NCI-H1694 (cell line): Measurements from ENCODE around the gene PRM3.

Experiments
- DNase-seq: peaks from one replicate; lab custom pipeline; 2025; lab: John Stamatoyannopoulos, UW

The PRM3 gene, protein sequence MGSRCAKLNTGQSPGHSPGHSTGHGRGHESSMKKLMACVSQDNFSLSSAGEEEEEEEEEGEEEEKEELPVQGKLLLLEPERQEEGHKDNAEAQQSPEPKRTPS

DNA sequence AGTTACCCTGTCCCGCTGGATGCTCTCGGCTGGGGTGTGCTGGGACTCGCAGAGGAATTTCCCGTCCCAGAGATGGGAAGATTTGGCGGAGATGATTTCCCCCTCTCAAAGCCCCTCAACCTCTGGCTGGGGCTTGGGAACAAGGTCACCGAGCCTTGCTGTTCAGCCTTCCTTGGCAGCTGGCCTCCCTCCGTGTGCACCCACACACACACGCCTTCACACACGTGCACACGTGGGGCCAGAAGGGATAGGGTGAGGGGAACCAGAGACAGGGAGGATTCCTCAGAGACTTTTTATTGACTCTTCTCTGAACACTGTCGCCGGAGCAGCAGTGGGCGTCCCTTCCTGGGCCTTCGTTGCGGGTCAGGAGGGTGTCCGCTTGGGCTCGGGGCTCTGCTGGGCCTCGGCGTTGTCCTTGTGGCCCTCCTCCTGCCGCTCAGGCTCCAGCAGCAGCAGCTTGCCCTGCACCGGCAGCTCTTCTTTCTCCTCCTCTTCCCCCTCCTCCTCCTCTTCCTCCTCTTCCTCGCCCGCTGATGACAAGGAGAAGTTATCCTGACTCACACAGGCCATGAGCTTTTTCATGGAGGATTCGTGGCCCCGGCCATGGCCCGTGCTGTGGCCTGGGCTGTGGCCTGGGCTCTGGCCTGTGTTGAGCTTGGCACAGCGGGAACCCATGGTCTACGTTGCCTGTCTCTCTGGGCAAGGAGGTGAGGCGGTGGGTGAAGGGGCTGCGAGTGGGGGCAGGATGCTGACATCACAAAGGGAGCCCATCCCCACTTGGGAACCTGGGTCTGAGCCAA, at the start of gene PRM3:
TSS of gene PRM3 (minus strand) at position 709 of the 800 bp plus-strand sequence. CDS start at position 675, 34 bp downstream.
- no peak for DNase-seq

DNA sequence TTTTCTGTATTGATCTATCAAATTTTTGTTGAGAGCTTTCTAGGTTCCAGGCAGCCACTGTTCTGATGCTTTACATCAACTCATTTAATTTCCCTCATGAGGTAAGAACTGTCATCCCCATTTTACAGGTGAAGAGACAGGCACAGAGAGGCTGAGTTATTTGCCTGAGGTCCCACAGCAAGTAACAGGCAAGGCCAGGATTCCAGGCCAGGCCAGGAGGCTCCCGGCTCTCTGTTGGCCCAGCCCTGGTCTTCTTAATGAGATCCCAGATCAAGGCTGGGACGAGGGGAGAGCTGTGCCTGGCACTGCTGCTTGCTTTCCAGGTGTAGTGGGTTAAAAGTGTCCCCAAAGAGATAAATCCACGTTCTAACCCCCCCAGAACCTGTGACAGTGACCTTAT, 49.4 kb upstream of the PRM3 start:
- DNase-seq, result no peak

DNA sequence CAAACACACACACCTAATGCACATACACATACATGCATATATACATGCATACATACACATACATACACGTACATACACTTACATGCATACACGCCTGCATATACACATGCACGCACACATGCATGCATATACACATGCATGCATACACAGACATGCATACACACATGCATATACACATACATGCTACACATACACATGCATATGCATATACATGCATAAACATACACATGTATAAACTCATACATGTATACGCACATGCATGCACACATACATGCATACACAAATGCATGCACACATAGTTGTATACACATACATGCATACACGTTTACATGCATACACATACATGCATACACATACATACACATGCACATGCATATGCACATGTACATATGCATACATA, 48.2 kb upstream of the PRM3 start:
- no peak for DNase-seq

DNA sequence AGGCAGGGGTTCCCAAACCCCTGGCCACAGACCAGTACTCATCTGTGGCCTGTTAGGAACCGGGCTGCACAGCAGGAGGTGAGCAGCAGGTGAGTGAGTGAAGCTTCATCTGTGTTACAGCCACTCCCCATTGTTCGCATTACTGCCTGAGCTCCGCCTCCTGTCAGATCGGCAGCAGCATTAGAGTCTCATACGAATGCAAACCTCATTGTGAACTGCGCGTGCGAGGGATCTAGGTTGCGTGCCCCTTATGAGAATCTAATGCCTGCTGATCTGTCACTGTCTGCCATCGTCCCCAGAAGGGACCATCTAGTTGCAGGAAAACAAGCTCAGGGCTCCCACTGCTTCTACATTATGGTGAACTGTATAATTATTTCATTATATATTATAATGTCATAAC, 46.7 kb upstream of the PRM3 start:
- DNase-seq, result no peak

DNA sequence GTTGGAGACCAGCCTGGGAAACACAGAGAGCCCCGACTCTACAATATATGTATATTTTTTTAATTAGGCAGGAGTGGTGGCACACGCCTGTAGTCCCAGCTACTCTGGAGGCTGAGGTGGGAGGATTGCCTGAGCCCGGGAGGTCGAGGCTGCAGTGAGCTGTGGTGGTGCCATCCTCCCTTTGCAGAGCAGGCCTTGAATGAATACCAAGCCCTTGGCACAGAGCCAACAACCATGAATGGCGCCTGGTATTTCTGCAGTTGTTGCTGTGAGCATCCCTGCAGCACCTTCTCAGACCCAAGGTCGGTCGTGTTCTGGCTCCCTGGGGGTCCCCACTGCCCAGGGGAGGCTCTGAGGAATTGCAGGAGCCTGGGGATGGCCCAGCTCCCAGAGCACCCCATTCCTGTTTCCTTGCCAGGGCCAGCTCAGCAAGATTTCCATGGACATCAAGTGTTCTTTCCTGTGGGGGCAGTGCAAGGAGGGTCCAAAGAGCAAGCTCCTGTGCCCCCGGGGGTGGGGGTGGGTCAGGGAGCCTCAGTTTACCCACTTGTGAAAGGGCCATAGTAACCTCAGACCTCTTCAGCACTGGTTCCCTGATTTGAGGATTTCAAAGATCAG, 46.2 kb upstream of the PRM3 start:
- DNase-seq, result no peak

DNA sequence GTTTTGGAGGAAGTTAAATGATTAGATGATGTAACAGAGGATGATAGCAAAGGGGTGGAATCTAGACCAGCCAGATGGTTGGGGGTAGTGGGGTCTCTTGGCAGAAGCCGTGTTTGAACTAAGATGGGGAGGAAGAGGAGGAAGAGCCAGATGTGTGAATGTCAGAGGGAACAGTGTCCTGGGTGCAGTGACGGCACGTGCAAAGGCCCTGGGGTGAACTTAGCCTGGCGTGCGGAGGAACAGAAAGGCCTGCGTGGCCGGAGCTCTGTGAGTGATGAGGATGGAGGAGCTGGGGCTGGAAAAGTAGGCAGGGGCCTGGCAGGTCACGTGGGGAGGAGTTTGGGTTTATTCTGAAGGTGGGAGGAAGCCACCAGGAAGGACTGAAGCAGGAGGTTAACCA, 45.4 kb upstream of the PRM3 start:
- no peak for DNase-seq

DNA sequence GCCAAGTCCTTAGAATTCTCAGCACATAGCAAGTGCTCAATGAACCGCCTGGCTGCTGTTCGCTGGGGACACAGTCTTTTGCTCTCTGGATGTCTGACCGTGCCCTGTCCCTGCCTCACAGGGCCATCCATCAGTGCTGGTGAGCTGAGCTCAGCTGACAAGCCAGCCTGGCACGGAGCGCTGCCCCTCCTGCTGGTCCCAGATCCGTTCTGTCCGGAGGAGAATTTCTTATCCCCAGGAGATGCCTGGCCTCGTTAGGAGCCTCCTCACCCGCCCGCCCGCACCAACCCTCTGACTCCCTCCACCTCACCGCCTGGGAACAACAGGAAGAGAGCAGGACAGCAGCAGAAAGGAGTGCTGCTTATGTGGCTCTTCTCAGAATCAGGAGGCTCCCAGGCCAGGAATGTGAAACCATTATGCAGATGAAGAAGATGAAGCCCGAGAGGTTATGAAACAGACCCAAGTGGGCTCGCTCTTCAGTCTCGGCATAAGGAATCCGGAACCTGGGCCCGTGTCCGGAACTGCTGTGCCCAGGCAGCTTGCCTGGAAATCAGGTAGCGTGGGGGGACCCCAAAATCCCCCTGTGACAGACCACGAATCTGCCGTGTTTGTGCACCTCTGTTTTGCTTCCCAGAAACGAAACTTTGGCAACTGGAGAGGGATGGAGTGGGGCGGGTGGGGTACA, 43.0 kb upstream of the PRM3 start:
- no peak for DNase-seq

DNA sequence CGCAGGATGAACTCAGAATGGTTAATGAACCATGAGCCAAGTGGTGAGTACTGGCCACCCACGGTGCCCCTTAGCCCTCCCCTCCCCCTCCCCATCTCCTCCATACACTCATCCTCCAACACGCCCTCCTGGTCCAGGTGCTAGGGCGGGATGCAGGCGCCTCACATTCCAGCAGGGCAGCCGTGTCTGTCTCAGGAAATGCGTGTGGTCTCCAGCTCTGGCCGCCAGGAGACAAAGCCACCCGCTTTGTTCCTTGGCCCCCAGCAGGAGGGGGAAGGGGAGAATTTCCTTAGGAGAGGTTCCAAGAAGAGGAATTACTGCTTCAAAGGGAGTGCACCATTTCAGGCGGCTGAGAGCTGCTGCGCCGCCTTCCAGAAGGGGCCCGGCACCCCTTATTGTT, 42.1 kb upstream of the PRM3 start:
- DNase-seq, result no peak

DNA sequence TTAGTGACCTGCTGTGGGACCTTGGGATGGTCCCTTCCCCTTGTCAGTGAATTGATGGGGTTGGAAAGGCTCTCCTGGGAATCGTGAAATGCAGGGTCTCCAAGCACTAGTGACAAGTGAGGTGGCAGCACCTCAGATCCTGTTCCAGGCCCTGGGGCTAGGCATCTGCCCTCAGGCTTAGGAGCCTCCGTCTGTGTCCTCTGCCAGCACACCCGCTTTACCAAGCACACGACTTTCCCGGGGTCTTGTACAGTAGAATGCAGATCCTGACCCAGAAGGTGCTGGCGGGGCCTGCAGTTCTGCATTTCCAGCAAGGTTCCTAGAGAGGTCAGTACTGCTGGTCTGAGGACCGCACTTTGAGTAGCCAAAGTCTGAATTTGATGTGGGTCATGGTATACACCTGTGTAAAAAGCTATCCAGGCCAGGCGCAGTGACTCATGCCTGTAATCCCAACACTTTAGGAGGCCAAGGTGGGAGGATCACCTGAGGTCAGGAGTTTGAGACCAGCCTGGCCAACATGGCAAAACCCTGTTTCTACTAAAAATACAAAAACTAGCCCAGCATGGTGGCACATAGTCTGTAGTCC, 41.0 kb upstream of the PRM3 start:
- no peak for DNase-seq

DNA sequence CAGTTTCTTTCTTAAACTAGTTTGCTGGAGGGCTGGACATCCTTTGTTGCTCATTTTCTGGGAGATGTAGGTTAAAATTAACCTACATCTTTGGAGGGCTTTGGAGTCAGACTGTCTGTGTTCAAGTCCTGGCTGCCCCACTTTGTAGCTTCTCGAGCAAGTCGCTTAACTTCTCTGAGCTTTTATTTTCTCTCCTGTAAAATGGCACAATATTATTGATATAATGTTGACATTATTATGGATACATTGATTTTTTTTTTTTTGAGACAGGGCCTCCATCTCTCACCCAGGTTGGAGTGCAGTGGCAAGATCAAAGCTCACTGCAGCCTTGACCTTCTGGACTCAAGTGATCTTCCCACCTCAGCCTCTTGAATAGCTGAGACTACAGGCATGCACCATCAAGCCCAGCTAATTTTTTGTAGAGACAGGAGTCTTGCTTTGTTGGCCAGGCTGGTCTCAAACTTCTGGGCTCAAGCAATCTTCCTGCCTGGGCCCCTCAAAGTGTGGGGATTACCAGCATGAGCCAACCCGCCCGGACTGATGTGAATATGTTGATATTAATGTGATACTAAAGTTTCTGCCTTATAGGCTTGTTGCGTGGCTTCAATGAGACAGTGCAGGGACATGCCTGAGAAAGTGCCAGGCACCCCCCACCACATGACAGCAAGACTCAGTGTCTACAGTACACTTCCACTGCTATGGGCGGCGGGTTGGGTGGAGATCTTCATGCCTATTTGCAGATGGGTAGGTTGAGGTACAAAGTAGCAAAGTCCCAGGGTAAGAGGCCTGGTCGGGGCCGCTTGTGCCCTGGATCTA, 40.3 kb upstream of the PRM3 start:
- no peak for DNase-seq

DNA sequence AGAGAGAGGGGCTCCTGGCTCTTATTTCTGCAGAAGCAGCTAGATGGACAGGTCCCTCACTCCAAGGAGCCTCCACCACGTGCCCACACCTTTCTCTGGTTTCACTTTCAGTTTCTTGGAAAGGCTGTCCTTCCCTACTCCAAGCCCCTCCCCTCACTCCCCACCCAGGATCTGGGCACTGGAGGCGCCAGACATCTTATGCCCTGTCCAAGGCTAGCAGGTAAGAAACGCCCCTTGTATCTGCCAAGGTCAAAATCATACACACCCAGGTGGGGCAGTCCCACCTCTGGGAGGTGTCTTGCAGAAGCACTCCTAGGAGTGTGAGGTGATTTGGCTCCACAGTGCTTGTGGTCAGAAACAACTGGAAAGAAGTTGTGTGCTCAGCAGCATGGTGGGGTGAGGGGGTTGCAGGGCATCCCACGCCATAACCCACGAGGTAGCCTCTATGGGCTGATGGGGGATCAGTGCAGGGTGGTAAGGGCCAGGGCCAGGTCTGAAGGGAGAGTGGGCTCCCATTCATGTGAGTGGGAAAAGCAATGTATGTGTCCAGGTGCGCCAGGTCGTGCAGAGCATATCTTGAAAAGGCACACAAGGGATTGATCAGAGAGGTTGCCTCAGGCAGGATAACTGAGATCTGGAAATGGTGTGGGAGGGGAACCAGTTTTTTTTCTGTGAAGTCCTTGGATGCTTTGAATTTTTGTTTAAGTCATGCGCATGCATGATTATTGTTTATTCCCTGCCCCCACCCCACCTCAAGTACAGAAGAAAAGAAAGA, 39.5 kb upstream of the PRM3 start:
- no peak for DNase-seq

DNA sequence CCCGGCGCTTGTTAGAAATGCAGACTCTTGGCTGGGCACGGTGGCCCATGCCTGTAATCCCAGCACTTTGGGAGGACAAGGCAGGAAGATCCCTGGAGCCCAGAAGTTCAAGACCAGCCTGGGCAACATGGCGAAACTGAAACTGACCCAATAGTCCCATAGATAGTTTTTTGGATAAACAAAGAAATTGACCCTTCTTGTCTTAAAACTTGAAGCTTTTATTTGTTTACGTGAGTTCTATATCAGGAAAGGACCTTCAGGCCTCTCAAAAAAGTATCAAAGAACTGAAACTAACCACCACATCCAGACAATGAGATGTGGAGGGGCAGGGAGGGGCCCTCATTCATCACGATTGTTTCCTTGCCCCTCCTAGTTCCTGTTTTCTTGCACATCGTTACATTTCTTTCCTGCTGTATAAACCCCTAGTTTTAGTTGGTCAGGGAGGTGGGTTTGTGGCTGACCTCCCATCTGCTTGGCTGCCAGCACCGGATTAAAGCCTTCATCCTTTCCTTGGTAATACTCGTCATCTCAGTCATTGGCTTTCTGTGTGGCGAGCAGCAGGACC, 37.6 kb upstream of the PRM3 start:
- DNase-seq, result no peak

DNA sequence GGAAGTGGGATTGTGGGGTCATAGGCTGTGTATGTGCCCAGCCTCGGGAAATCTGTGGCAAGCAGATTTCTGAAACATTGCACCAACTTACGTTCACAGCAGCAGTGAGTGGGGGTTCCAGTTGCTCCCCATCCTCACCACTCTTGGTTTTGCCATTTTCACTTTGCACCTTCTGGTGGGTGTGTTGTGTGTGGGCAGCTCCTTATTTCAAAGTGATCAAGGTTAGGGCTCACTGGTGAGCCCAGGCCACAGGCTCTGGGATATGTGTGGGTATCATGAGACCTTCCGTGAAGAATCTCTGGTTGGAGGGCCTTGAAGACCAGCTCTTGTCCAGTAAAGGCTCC, 37.2 kb upstream of the PRM3 start:
- DNase-seq, result no peak

DNA sequence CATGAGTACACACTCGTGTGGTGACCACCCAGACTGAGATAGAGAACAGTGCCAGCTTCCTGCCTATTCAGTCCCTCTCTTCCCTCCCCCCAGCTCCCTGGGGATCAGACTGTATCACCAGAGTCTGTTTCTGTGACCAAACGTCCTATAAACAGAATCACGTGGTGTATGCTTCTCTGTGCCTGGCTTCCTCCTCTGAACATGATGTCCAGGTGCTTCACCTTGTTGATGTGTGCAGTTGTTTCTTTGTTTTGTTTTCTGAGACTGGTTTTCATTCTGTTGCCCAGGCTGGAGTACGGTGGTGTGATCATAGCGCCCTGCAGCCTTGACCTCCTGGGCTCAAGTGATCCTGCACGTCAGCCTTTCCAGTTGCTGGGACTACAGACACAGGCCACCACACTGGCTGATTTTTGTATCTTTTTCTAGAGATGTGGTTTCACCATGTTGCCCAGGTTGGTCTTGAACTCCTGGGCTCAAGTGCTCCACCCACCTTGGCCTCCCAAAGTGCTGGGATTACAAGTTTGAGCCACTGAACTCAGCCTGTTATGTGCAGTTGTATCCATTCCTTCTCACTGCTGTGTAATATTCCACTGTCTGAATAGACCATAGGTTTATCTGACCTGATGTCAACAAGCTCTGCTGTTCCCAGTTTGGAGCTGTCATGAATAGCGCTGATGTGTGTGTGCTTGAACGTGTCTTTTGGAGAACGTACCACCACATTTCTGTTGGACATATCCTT, 36.6 kb upstream of the PRM3 start:
- DNase-seq, result no peak

DNA sequence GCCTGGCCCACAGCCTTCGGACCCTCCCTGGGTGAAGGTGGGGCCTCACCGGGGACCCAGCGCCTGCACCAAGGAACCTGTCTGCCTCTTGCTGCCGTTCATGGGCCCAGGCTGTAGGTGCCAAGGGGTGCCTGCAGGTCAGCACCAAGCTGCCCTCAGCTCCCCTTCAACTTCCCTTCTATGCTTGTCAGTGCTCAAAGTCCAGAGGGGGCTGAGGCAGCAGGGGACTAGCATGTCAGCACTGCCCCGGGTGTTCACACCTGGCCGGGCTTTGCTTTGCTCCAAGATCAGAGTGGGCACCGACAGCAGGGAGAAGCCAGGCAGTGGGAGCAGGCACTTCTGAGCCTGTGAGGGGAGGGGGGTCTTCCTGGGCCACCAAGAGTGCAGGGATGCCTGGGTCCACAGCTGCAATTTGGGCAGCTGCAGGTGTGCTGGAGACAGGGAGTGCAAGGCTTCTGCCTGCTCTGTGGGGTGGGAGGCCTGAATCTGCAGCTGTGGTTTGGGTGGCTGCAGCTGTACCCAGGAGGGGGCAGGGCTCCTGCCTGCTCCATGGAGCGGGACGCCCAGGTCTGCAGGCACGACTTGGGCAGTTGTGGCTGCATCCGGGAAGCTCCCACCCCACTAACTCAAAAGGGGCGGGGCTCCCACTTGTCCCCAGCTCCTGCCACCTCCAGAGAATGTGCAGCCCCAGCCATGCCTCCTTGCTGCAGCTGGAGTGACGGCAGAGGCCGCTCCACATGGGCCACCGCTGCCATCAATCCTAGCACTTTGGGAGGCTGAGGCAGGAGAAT, 35.3 kb upstream of the PRM3 start:
- DNase-seq, result no peak

DNA sequence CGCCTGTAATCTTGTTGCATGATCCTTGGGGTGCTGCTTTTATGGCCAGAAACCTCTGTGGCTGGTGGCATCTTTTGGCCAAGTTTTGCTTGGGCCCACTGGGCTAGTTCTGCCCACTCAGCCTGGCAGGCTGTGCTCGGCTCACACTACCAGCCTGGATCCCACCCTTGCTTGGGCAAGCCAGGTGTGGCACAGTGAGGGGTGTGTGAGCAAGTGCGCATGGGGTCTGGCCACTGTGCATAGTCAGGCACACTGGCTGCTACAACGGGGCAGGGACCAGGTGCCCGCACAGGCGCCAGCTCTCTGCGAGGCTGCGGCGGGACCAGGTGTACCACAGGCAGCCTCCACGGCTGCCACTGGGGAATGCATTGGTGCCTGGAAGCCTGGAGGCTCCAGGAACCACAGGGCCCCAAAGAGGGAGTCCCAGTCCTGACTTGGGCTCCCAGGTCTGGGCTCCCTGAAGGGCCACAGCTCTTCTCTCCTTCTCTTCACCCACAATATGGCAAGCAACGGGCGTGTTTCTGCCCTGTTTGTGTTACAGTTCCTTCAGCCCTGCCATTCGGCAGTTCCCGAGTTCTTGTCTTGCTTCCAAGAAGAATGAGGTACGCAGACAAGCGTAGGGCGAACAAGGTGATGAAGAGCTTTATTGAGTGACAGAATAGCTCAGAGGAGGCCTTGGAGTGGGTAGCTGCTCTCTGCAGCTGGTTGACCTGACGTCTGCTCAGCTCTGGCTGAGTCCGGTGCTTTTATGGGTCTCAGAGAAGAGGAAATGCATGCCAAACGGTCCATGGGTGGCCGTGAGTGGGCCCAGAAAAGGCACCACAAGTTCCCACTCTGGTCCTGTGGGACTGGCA, 34.4 kb upstream of the PRM3 start:
- no peak for DNase-seq

DNA sequence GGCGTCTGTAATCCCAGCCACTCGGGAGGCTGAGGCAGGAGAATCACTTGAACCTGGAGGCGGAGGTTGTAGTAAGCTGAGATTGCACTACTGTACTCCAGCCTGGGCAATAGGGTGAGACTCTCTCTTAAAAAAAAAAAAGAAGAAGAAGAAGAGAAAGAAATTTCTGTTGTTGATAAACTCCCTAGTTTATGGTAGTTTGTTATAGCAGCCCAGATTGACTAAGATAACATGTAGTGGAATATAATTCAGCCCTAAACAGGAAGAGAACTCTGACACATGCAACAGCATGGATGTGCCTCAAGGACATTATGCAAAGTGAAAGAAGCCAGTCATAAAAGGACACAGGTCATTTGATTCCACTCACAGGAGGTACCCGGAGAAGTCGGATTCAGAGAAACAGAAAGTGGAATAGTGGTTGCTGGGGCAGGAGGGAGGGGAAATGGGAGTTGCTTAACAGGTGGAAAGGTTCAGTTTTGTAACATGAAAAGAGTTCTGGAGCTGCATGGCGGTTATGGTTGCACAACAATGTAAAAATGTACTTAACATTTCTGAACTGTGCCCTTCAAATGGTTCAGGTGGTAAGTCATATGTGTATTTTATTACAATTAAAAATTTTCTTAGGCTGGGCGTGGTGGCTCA, 33.7 kb upstream of the PRM3 start:
- DNase-seq, result no peak

DNA sequence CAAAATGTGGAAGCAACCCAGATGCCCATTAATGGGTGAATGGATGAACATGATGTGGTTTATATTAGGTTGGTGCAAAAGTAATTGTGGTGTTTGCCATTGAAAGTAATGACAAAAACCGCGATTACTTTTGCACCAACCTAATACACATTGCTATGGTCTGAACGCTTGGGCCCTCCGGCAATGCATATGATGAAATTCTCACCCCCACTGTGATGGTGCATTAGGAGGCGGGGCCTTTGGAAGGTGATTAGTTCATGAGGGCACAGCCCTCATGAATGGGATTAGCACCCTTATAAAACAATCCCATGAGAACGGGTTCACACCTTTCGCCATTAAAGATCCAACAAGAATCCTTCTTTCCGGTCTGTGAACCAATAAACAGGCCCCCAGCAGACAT, 33.0 kb upstream of the PRM3 start:
- no peak for DNase-seq
